Activated CD4-positive, alpha-beta T cell treated with anti-CD3 and anti-CD28 coated beads, Interleukin-2, amount 50 U/mL, for 24 hours (primary cell): ENCODE measurements around the gene CEACAM18.
"Not testable (repeated sequence)": the region's sequence is repeated elsewhere in the genome, so short reads cannot be mapped to it uniquely, and the experiment has no call there.

Experiments used
- DNase-seq, 2 donors: peaks; one replicate each; pipeline ENCODE4 v3.0.0-alpha.2; 2020; ENCODE audit warnings: low read depth in 1 of 2, low spot score in 1 of 2

CEACAM18 gene

GRCh38 chr19:51478381-51479234, at the start of gene CEACAM18:
TSS of gene CEACAM18 (plus strand) at chr19:51478539.
- no peak for DNase-seq

GRCh38 chr19:51430221-51430620, 48.1 kb upstream of the CEACAM18 start:
- no peak for DNase-seq

- DNase-seq = no peak
Observed at GRCh38 chr19:51431124-51431523, 47.2 kb upstream of the CEACAM18 start.

GRCh38 chr19:51433043-51433442, 45.3 kb upstream of the CEACAM18 start:
- DNase-seq = no peak

GRCh38 chr19:51434456-51434855, 43.9 kb upstream of the CEACAM18 start:
- DNase-seq = no peak

- peak in 1 of 2 donors; percentile 12 for DNase-seq
Observed at GRCh38 chr19:51439021-51439465, 39.3 kb upstream of the CEACAM18 start.

GRCh38 chr19:51440052-51440451, 38.3 kb upstream of the CEACAM18 start:
- no peak for DNase-seq

- peak; percentile 48 to 70 for DNase-seq
Observed at GRCh38 chr19:51440846-51441409, 37.4 kb upstream of the CEACAM18 start.

GRCh38 chr19:51441410-51442390, 36.6 kb upstream of the CEACAM18 start:
- peak; percentile 67 to 96 for DNase-seq

- not testable (repeated sequence) for DNase-seq
Observed at GRCh38 chr19:51447510-51447909, 30.8 kb upstream of the CEACAM18 start.

- DNase-seq = no peak
Observed at GRCh38 chr19:51448011-51448410, 30.3 kb upstream of the CEACAM18 start.

- DNase-seq = peak in 1 of 2 donors; percentile 57
Observed at GRCh38 chr19:51448411-51449016, 29.8 kb upstream of the CEACAM18 start.

GRCh38 chr19:51450730-51451307, 27.5 kb upstream of the CEACAM18 start:
- peak in 1 of 2 donors; percentile 49 for DNase-seq

- DNase-seq = no peak
Observed at GRCh38 chr19:51456541-51457290, 21.6 kb upstream of the CEACAM18 start.

- no peak for DNase-seq
Observed at GRCh38 chr19:51457351-51458013, 20.9 kb upstream of the CEACAM18 start.

GRCh38 chr19:51458051-51458645, 20.2 kb upstream of the CEACAM18 start, which contains the start of gene SIGLEC8:
TSS of gene SIGLEC8 (minus strand) at chr19:51458454. CDS start at chr19:51458387, 67 bp downstream.
- no peak for DNase-seq

- no peak for DNase-seq
Observed at GRCh38 chr19:51458899-51459505, 19.3 kb upstream of the CEACAM18 start.
